SU-DHL-6 (cell line): ENCODE data around the gene STX1A.

ENCODE experiments used
- H2AFZ ChIP-seq: fragments of 200-600 bp; sonication (generic); 2 replicates; pipeline ENCODE4 v1.6.1; 2014; ENCODE audit warnings: low read depth, mild to moderate bottlenecking, moderate library complexity, mixed read lengths, antibody characterized with exemption, low read length; ENCODE audit not compliant: severe bottlenecking
- H3F3A ChIP-seq: fragments of 200-600 bp; shearing (Covaris generic); 2 replicates; pipeline ENCODE4 v1.6.0; 2016; ENCODE audit warnings: antibody characterized with exemption, mild to moderate bottlenecking; ENCODE audit not compliant: insufficient read depth
- H3K27ac ChIP-seq: fragments of 200-600 bp; sonication (generic); 2 replicates; pipeline ENCODE4 v1.5.1; 2016; ENCODE audit warnings: low read depth, mild to moderate bottlenecking, low read length, moderate library complexity, mixed read lengths
- H3K27me3 ChIP-seq: fragments of 200-600 bp; sonication (generic), shearing (Covaris generic); 2 replicates; pipeline ENCODE4 v1.6.0; 2014; ENCODE audit warnings: mild to moderate bottlenecking, low read length
- H3K36me3 ChIP-seq: fragments of 200-600 bp; sonication (generic); 2 replicates; pipeline ENCODE4 v1.6.1; 2014; ENCODE audit warnings: mild to moderate bottlenecking, low read length, mixed read lengths
- H3K4me2 ChIP-seq: fragments of 300-600, 200-600 bp; shearing (Covaris generic), sonication (generic); 2 replicates; pipeline ENCODE4 v1.6.0; 2014; ENCODE audit warnings: low read length, low read depth, mild to moderate bottlenecking; ENCODE audit not compliant: poor library complexity, severe bottlenecking
- H3K4me3 ChIP-seq: fragments of 200-600 bp; sonication (generic); 2 replicates; pipeline ENCODE4 v1.5.1; 2014; ENCODE audit warnings: antibody characterized with exemption, low read length, mild to moderate bottlenecking, mixed read lengths; ENCODE audit not compliant: insufficient read depth, poor library complexity, severe bottlenecking
- H3K79me2 ChIP-seq: fragments of 200-600 bp; sonication (generic); 2 replicates; pipeline ENCODE4 v1.6.1; 2014; ENCODE audit warnings: mild to moderate bottlenecking, low read length, moderate library complexity; ENCODE audit not compliant: insufficient read depth
- H3K9ac ChIP-seq: fragments of 200-600 bp; sonication (generic); 2 replicates; pipeline ENCODE4 v1.7.0; 2014; ENCODE audit warnings: mild to moderate bottlenecking, low read length
- H3K9me2 ChIP-seq: fragments of 200-600 bp; sonication (generic); replicated peaks from 2 replicates; pipeline ENCODE4 v1.6.1; 2014; ENCODE audit warnings: low read length; ENCODE audit not compliant: insufficient read depth
- H3K9me3 ChIP-seq: fragments of 200-600 bp; sonication (generic); 2 replicates; pipeline ENCODE4 v1.6.1; 2014; ENCODE audit warnings: low read length, mixed read lengths; ENCODE audit not compliant: insufficient read depth
- H4K20me1 ChIP-seq: fragments of 200-600 bp; sonication (generic); 2 replicates; pipeline ENCODE4 v1.6.1; 2014; ENCODE audit warnings: low read depth, mild to moderate bottlenecking, antibody characterized with exemption, low read length, moderate library complexity, mixed read lengths
- CTCF ChIP-seq: fragments of 200-600 bp; sonication (generic); IDR thresholded peaks from one replicate; pipeline ENCODE4 v1.5.1; 2017; ENCODE audit warnings: antibody characterized with exemption, mild to moderate bottlenecking, low read length, moderate library complexity; ENCODE audit not compliant: insufficient read depth, poor library complexity, severe bottlenecking
- EZH2phosphoT487 ChIP-seq: fragments of 200-600 bp; sonication (generic), shearing (Covaris generic); conservative IDR thresholded peaks from 2 replicates; pipeline ENCODE4 v1.6.1; 2018; ENCODE audit warnings: mild to moderate bottlenecking, antibody characterized with exemption, low read length, moderate library complexity, mixed read lengths

Gene STX1A

GRCh38 chr7:73701357-73701995 is 18.0 kb downstream of the STX1A start:
- TF ChIP-seq EZH2phosphoT487: no peak
- TF ChIP-seq CTCF: peak; percentile 48
- Histone ChIP-seq H3F3A (no peaks in the 10 kb centered on the region), H3K9ac (no peak overlapping the region), H3K9me2 (no peaks in the 10 kb centered on the region), H3K27ac (no peak overlapping the region), H3K9me3 (no peaks in the 10 kb centered on the region), H2AFZ (no peak overlapping the region), H4K20me1 (no peaks in the 10 kb centered on the region), H3K4me3 (no peak overlapping the region), H3K4me2 (no peak overlapping the region), H3K27me3 (no peaks in the 10 kb centered on the region), H3K79me2 (no peaks in the 10 kb centered on the region), H3K36me3 (no peaks in the 10 kb centered on the region)

- no peak for TF ChIP-seq EZH2phosphoT487
- no peak for TF ChIP-seq CTCF
Observed at GRCh38 chr7:73700581-73701134, 18.8 kb downstream of the STX1A start.

GRCh38 chr7:73700069-73700423 is 19.4 kb downstream of the STX1A start:
- H3K9me3 ChIP-seq: no peaks in the 10 kb centered on the region
- H3F3A ChIP-seq: no peaks in the 10 kb centered on the region
- H3K79me2 ChIP-seq: no peaks in the 10 kb centered on the region
- H3K9me2 ChIP-seq: no peaks in the 10 kb centered on the region
- H3K27ac ChIP-seq: no peak overlapping the region
- H3K27me3 ChIP-seq: no peaks in the 10 kb centered on the region
- TF ChIP-seq EZH2phosphoT487: no peak
- TF ChIP-seq CTCF: no peak
- no peak overlapping the region for H2AFZ ChIP-seq
- H3K4me2 ChIP-seq: no peak overlapping the region
- no peaks in the 10 kb centered on the region for H3K36me3 ChIP-seq
- no peak overlapping the region for H3K9ac ChIP-seq
- no peak overlapping the region for H3K4me3 ChIP-seq
- no peaks in the 10 kb centered on the region for H4K20me1 ChIP-seq

More at GRCh38 chr7:73700581-73701134, 18.8 kb downstream of the STX1A start:
- no peak overlapping the region for H3K9ac ChIP-seq
- no peaks in the 10 kb centered on the region for H4K20me1 ChIP-seq
- H3K79me2 ChIP-seq: no peaks in the 10 kb centered on the region
- H3K4me2 ChIP-seq: no peak overlapping the region
- H3F3A ChIP-seq: no peaks in the 10 kb centered on the region
- H3K27me3 ChIP-seq: no peaks in the 10 kb centered on the region
- no peaks in the 10 kb centered on the region for H3K36me3 ChIP-seq
- no peak overlapping the region for H3K27ac ChIP-seq
- H3K4me3 ChIP-seq: no peak overlapping the region
- no peak overlapping the region for H2AFZ ChIP-seq
- H3K9me3 ChIP-seq: no peaks in the 10 kb centered on the region
- H3K9me2 ChIP-seq: no peaks in the 10 kb centered on the region
